Activated CD8-positive, alpha-beta memory T cell treated with anti-CD3 and anti-CD28 coated beads for 24 hours (primary cell): ENCODE data around the gene PARVB.

Experiments used
- DNase-seq: peaks from one replicate; pipeline ENCODE4 v3.0.0-alpha.2; 2020

PARVB gene

DNA sequence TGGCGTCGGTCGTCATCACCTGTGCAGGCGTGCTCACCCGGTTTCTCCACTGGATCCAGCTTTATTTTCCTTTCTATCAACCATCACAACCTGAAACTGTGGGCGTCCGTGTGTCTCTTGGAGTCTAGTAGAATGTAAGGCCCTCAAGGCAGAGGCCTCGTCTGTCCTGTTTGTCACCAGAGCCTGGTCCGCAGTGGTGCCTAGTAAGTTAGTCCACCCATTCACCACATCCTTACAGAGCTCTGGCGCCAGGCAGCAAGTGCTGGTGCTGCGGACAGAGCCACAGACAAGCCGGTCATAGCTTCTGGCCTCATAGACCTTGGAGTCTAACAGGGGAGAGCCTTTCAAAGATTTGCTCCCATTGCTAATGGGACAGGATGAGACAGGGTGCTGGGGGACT lies 92.2 kb downstream of the PARVB start:
- no peak for DNase-seq

DNA sequence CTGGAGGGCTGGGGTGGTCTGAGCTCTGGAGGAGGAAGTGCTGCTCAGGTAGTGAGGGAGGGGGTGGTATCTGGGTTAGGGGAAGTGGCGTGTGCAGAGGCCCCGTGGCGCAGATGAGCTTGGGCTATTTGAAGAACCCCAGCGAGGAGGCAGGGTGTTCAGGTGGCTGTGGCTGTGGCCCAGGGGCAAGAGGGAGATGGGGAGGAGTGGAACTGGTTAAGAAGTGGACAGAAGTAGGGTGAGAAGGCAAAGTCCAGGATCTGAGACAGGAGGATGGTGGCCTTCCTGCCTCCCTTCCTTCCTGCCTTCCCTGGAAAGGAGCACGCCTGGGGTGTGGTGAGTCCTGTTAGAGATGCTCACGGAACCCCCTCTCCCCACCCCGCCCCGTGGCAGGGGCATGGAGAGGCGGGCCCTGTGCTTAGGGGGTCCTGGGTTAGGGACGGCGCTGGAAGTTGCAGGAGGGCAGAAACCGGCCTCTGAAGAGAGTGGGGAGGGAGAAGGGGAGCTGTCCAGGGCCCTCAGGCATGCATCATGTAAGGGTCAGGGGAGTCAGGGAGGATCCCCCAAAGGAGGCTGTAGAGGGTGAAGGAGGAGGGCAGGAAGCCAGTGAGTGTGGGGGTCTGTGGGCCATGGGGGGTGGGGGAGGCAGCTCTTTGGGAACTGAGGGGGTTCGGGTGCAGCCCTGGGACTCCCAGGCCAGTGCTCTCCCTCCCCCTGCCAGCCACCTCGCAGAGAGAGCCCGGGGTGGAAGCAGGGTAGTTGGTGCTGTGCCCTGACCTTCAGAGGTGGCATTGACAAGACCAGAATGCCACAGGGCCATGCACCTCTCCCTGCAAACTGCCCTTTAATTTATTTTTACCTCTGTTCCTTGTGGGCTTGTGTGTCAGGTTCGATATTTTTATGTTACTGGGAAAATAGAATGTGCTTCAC lies 92.9 kb downstream of the PARVB start:
- DNase-seq = no peak

DNA sequence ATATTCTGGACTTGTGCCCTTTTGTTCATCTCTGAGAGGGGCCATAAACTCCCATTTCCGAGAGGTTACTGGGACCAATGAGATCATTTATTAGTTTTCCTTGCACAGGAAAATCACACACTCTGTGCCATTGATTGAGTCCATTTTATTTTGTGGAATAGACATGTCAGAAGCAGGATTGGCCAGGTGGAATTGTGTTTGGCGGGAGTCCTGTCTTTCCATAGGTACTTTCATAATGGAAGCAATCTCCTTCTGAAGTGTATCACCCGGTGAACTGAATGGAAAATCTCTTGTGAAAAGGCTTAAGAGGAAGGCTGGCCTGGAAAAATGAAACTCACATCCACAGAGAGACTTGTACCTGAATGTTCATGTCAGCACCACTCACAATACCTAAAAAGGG lies 93.6 kb downstream of the PARVB start:
- no peak for DNase-seq

DNA sequence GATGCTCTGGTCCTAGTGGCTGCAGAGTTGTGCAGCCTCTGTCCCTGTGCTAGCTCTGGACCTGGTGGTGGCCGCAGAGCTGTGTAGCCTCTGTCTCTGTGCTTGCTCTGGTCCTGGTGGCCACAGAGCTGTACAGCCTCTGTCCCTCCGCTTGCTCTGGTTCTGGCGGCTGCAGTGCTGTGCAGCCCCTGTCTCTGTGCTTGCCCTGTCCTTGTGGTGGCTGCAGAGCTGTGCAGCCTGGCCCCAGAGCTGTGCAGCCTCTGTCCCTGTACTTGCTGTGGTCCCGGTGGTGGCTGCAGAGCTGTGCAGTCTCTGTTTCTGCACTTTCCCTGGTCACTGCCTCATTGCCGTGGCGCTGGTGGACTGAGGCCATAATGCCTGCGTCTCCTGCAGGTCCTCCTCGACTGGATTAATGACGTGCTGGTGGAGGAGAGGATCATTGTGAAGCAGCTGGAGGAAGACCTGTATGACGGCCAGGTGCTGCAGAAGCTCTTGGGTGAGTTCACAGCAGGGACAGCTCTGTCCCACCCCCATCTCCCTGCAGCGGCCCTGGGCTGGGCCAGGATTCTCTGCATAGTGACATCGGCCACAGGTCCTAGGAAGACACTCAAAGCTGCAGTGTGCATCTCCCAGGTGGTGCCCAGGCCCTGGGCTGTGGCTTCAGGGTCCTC lies 94.7 kb downstream of the PARVB start:
- no peak for DNase-seq

DNA sequence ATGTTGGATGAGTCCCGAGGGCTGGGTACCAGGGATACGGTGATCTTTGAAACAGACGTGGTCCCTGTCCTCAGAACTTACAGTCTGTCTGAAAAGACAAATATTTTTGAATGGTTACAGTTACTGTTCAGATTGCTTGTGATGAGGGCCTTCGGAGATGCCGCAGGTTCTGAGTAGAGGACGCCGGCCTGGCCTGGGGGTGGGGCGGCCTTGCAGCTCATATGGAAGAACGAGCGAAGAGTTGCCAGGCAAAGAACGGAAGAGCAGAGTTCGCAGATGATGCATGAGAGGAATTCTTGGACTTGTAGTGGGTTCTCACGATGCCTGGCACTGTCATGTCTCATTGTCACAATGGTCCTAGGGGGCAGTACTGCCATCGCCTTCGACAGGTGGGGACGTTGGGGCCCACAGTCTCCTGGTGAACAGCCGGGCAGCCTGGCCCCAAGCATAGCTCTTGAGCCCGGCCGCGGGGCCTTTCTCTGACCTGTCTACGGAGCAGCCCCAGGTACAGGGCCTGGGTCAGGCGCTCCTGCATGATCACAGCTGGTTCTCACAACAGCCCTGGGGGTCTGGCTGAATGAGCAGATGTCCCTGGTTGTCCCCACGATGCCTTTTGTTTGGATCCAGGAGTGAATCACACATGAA lies 95.7 kb downstream of the PARVB start:
- no peak for DNase-seq

DNA sequence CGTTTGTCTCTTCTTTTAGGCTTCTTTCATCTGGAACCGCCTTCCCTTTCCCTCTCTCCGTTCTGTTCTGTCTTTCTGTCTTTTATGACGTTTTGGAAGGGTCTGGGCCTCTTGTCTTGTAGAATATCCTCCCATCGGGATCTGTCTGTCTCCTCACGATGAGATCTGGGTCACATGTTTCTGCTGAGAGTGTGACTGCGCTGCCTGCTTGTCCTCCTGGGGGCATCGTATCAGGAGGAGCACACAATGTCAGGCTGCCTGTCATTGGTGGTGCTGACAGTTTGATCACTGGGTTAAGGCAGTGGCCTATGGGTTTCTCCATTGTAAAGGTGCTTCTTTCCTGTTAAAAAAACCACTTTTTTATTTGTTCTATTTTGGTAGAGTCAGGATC lies 96.2 kb downstream of the PARVB start:
- DNase-seq = no peak

DNA sequence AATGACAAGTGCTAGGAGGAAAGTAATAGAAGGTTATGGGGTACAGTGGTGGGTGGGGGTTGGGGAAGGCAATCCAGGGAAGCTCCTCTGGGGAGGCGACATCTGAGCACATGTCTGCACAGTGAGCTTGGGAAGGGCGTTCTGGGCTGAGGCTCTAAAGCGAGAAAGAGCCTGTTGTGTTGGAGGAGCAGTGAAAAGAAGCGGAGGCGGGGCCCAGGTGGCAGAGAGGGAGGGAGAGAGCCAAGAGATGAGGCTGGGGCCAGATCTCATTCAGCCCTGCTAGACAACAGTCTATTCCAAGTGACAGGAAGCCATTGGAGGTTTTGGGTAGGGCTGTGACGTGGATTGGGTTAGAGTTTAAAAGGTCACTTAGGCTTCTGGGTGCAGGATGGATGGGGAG lies 101.3 kb downstream of the PARVB start:
- no peak for DNase-seq

DNA sequence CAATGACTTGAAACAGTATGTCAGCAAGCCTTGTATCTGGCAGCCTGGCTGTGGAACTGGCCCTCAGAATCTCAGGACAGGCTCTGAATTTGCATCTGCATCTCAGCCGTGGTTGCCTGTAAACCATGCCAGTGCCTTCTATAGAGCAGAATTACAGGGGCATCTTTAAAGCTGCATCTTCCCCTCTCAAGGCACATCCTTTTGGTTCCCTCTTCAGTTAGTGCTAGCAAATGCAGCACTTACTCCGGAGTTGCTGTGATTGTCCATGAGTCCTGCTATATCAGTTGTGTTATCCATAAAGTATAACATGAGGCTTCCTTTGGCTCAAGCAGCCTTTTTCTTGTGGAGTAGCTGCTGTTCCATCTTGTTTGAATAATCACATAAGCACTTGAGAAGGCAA lies 102.7 kb downstream of the PARVB start:
- DNase-seq = no peak

DNA sequence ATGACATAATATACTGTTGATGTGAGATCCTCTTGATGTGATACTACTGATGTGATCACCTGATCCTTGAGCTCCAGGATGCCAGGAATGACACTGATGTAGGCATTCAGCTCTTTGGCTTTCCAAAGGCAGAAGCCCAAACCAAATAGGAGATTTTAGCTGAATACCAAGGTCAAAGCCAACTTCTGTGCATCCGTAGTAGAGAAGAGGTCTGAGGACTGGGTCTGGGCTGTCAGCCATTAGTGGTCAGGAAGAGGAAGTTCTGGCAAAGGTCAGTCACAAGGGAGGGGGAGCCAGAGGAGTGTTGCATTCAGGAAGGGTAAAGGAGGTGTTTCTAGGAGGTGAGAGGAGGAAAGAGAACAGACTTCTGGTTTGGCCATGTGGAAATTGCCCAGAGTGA lies 103.3 kb downstream of the PARVB start:
- no peak for DNase-seq

DNA sequence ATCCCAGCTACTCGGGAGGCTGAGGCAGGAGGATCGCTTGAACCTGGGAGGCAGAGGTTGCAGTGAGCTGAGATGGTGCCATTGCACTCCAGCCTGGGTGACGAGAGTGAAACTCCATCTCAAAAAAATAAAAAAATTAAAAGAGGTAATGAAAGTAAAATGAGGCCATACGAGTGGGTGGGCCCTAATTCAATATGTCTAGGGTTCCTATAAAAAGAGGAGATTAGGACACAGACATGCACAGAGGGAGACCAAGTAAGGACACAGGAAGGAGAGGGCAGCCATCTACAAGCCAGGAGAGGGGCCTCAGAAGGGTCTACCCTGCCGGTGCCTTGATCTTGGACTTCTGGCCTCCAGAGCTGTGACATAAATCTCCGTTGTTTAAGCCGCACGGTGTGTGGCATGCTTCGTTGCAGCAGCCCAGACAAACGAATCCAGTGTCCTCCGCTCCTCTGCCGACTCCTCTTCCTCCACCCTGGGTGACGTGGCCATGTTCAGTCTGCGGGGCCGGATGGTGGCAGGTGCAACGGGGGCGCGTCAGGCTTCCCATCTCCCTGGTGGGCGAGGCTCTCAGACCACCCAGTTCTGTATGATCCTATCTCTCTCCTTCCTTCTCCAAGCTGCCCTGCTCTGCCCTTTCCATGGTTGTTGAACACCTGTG lies 105.0 kb downstream of the PARVB start:
- no peak for DNase-seq

DNA sequence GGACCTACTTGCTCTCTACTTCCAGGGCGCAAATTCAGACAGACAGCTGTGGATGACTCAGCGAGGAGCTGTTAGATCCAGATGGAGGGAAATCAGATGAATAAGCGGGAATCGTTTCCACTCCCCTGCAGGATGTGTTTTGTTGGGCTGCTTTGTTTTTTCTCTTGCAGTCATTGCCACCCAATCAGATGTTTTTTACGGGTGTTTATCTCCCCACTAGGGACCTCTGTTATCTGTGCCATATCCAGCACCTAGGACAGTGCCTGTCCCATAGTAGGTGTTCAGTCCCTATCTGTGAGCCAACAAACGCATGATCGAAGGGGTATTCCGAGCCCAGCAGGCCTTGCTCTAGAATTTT lies 105.5 kb downstream of the PARVB start:
- no peak for DNase-seq

DNA sequence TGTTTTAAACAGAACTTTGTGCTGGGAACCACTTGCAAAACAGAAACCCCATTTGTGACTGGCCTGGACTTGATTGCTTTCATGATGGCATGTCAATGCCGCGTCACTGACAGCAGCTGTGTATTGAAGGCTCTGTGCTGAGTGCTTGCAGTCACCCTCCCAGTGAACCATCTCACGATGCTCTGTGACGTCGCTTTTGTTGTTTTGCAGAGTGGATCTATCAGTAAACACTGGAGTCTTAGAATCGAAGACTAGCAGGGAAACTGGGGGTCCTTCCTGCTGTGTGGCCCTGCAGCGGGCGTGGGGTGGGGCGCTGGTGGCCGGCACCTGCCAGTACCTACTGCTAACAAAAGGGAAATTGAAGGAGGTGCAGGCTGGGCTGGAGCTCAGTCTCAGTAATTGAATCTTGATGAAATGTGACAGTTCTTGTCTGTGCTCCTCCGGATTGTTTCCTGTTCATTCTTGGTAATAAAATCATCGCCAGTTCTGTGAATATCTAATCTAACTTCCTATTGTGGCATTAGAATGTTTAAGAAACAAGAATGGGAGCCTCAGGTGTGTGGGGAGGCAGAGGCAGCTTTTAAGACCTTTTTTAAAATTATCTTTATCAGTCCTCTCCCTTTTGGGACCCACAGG lies 106.1 kb downstream of the PARVB start:
- DNase-seq = no peak

DNA sequence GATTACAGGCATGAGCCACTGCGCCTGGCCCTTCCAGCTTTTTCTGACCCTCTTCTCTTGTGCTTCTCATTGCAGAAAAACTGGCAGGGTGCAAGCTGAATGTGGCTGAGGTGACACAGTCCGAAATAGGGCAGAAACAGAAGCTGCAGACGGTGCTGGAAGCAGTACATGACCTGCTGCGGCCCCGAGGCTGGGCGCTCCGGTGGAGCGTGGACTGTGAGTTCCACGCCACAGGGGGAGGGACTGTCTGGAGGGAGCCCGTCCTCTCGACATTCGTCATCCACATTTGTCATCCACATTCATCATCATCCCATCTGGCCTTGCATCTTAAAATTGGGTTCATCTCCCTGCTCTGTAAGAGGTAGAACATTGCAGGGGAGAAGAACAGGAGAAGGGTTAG lies 107.3 kb downstream of the PARVB start:
- no peak for DNase-seq

DNA sequence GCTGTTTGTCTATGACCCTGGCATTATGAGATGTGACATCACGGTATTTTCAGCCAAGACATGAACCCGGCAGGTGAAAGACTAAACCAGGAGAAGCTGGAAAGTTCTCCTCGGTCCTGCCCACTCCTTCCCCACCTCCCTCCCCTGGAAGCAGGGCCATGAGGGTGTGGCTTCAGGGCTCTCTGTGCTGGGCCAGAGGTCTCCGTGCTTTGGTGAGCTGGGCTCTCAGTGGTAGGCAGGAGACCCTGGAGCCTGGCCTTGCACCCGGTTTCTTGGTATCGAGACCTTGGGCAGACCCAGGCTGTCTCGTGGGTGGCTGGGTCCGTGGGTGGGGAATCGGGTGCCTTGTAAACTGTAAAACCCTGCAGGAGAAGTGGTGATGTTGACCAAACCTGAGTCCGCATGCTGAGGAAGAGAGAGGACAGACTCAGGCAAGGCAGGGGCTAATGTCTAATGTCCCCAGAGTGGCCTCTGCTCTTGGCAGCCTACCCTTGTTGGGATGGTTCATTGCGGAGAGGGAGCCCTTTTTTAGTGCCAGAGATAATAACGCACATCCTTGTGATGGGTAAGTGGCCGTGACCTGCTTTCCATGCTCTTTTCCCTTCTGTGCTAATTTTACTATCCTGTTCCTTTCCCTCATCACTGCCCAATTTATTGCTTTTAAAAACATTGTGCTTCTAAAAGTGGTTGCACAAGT lies 108.0 kb downstream of the PARVB start:
- DNase-seq = no peak

DNA sequence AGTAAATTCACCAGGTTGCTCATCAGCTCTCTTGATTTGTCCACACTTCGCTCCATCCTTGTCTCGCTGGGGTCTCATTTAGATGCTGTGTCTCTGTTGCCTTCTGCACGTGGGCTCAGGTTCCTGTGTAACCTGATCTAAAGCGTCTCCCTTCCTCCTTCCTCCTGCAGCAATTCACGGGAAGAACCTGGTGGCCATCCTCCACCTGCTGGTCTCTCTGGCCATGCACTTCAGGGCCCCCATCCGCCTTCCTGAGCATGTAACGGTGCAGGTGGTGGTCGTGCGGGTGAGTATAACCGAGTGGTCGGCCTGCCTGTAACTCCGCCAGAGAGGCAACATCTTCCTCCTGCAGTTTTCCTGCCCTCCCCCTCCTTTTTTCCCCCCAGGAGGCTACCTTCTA lies 108.6 kb downstream of the PARVB start:
- no peak for DNase-seq

DNA sequence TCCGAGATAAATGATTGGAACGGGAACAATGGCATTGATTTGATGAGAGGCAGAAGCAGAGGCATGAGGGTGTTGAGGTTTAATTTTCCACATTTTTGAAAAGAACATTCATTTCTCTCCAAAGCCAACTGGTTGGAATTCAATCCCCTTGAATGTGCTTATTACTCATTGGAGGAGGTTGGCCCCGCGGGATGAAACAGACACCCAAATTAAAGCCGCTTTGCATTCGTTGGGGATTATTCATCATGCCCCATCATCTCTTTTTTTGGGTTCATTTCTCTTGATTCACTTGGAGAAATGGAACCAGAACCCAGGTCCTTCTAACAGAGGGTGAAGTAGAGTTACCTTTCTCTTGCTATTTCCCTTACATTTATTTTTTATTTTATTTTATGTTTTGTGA lies 109.1 kb downstream of the PARVB start:
- no peak for DNase-seq

DNA sequence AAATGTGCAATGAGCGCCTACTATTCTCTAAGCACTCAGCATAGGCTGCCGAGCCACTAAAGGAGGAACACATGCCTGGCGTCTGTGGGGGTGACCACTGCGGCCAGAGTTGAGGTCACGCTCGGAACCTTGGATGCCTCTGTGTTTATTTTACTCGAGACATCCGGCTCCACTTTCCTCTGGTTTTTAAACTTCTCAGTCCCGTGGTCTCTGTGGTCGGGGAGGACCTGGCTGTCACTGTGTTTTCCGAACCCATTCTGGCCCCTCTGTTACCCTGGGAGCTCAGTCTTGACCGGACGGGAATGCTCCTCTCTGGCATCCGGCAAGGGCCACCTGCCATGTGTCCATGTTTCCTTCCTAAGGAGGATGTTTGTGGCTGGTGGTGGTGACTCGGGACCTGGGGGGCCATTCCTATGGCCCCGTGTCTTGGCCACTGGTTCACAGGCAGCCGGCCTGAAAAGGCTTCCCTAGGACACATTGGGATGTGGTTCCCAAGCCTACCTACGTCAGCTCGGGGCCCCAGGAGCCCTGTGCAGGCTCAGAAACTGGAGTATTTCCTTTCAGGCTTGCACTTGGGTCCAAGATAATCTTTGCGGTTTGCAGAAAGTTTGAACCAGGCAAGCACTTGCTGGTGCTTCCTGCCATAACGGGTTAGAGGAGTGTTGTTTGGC lies 109.9 kb downstream of the PARVB start:
- DNase-seq = no peak

DNA sequence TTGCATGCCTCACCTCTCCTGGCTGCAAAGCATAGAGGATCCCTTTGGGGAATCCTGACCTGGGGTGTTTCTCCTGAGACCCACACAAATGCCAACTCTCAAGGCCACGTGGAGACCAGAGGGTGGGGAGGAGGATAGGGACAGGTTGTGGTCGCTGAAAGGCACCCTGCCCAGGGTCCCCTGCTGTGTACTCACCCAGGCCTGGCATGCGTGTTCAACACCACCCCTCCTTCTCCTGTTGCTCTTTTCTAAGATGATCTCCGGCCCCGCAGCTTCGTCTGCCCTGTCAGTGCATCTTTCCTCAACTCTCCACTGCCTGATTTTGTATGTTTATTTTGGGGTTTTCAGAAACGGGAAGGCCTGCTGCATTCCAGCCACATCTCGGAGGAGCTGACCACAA lies 112.0 kb downstream of the PARVB start:
- no peak for DNase-seq

DNA sequence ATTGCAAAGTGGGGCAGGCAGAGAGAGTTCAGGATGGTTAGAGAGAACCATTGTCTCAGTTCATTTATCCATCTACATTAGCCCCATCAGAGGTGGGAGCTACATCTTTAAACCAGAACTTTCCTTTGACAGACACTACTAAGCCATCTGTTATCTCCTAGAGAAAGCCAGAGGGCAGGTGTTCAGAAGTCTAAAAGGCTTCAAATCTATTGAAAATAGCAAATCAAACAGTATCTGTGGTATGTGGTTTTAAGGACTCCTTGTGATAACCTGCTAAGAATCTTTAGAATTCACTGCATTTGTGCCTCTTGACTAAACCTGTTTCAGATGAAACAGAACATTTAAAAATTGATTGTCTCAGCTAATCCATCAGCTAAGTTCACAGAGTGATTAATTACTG lies 112.7 kb downstream of the PARVB start:
- DNase-seq = no peak

DNA sequence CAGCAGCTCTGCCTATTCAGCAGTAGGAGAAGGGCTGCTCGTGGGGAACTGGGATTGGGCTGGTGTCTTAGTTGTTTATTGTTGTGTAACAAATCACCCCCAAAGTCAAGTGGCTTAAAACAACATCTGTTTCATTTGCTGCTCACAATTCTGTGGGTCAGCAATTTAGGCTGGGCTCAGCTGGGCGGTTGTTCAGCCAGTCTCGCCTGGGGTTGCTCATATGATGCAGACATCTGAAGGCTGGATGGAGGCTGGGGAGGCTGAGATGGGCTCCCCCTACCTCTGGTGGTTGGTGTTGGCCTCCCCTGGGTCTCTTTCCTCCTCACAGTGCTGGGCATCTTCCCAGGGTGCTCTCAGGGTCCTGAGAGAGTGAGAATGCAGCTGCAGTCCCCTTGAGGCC lies 113.3 kb downstream of the PARVB start:
- DNase-seq = no peak

DNA sequence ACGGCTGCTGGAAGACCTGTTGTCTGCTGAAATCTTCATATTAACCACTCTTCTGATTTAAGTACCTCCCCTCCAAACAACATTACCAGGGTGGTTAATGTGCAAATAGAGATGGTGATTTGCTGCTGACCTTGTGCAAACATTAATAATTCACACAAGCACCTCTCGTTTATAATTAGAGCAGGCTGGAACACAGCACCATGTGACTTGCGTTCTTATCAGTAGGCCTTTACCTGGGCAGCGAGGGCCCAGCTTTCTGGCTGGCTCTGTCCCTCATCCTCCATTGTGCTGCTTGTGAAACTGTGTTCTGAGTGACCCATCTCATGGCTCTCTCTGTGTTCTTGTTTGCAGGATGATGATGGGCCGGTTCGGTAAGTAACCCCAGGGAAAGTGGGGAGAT lies 115.7 kb downstream of the PARVB start:
- DNase-seq = no peak
